Progenitor cell of endocrine pancreas (in vitro differentiated cells): ENCODE results near the gene STX7. TPM values are rescaled to one million over a fixed set of nuclear protein-coding genes. Genes with fewer than 3 reads are reported as not detected.

Source experiments
- DNase-seq: peaks from one replicate; pipeline ENCODE4 v3.0.0; 2021; ENCODE audit warnings: low spot score; ENCODE audit not compliant: unreplicated experiment
- H3K27ac Mint-ChIP-seq: 2 replicates; pipeline ENCODE4 v1.8.0; 2021; ENCODE audit warnings: mild to moderate bottlenecking, moderate library complexity, mixed read lengths
- H3K27me3 Mint-ChIP-seq: 2 replicates; pipeline ENCODE4 v1.8.0; 2021; ENCODE audit warnings: mixed read lengths
- H3K36me3 Mint-ChIP-seq: 2 replicates; pipeline ENCODE4 v1.8.0; 2022; ENCODE audit warnings: mixed read lengths; ENCODE audit not compliant: insufficient read depth
- H3K4me1 Mint-ChIP-seq: 2 replicates; pipeline ENCODE4 v1.8.0; 2021; ENCODE audit warnings: low read depth, mixed read lengths
- H3K4me3 Mint-ChIP-seq: 2 replicates; pipeline ENCODE4 v1.8.0; 2021; ENCODE audit warnings: low read depth, mild to moderate bottlenecking, moderate library complexity, mixed read lengths
- H3K9me3 Mint-ChIP-seq: 2 replicates; pipeline ENCODE4 v1.8.0; 2021; ENCODE audit warnings: low read depth, mixed read lengths
- total RNA-seq: library from RNA; stranded (reverse); gene quantifications from 2 replicates; pipeline ENCODE4 v1.2.1, GENCODE V29; 2021
- TF ChIP-seq, protein P1 (sequence below): fragments of 200-600 bp; sonication (generic); IDR thresholded peaks from one replicate; pipeline ENCODE4 v1.5.0; 2021; ENCODE audit warnings: antibody characterized with exemption, mild to moderate bottlenecking; ENCODE audit not compliant: unreplicated experiment

The STX7 gene
- total RNA-seq, 1 donor from 2014 or later = 40.5 TPM

GRCh38 chr6:132430110-132430509 is 82.8 kb downstream of the STX7 start:
- Mint-ChIP-seq H3K4me1 (no peaks in the 10 kb centered on the region), H3K4me3 (no peak overlapping the region), H3K9me3 (no peaks in the 10 kb centered on the region), H3K27ac (no peak overlapping the region), H3K27me3 (no peaks in the 10 kb centered on the region), H3K36me3 (no peaks in the 10 kb centered on the region)
- TF ChIP-seq, protein P1, sequence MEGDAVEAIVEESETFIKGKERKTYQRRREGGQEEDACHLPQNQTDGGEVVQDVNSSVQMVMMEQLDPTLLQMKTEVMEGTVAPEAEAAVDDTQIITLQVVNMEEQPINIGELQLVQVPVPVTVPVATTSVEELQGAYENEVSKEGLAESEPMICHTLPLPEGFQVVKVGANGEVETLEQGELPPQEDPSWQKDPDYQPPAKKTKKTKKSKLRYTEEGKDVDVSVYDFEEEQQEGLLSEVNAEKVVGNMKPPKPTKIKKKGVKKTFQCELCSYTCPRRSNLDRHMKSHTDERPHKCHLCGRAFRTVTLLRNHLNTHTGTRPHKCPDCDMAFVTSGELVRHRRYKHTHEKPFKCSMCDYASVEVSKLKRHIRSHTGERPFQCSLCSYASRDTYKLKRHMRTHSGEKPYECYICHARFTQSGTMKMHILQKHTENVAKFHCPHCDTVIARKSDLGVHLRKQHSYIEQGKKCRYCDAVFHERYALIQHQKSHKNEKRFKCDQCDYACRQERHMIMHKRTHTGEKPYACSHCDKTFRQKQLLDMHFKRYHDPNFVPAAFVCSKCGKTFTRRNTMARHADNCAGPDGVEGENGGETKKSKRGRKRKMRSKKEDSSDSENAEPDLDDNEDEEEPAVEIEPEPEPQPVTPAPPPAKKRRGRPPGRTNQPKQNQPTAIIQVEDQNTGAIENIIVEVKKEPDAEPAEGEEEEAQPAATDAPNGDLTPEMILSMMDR = no peak
- no peak for DNase-seq

DNA sequence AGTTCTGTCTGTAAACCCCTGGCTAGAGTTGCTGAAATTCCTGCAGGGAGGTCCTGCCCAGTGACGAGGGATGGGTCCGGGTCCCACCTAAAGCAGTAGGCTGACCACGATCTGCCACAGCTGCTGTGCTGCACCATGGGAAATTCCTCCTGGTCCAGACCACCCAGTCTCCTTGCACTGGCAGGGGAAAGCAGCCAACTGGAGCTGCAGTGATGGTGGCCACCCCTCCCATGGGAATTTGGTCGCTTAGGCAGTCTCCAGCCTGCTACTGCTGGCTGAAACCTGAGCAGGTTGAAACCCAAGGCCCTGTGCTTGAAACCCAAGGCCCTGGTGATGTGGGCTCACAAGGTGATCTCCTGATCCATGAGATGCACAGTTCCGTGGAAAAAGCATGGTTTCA is 87.7 kb downstream of the STX7 start:
- no peak overlapping the region for H3K4me3 Mint-ChIP-seq

GRCh38 chr6:132423839-132424238 is 89.1 kb downstream of the STX7 start:
- Mint-ChIP-seq H3K27ac (no peak overlapping the region), H3K27me3 (no peaks in the 10 kb centered on the region), H3K9me3 (peaks cover 29% of the 10 kb centered on the region), H3K36me3 (no peaks in the 10 kb centered on the region), H3K4me1 (no peaks in the 10 kb centered on the region), H3K4me3 (no peak overlapping the region)
- TF ChIP-seq, protein P1 = no peak
- DNase-seq = no peak

More for the DNA sequence above, 87.7 kb downstream of the STX7 start:
- no peak for DNase-seq
- no peaks in the 10 kb centered on the region for H3K4me1 Mint-ChIP-seq
- no peaks in the 10 kb centered on the region for H3K27me3 Mint-ChIP-seq
- peaks cover 29% of the 10 kb centered on the region for H3K9me3 Mint-ChIP-seq
- TF ChIP-seq, protein P1 = no peak
- H3K36me3 Mint-ChIP-seq = no peaks in the 10 kb centered on the region
- H3K27ac Mint-ChIP-seq = no peak overlapping the region

GRCh38 chr6:132418235-132418965 is 94.5 kb downstream of the STX7 start:
- peaks cover 4% of the 10 kb centered on the region for H3K4me1 Mint-ChIP-seq
- H3K27me3 Mint-ChIP-seq = no peaks in the 10 kb centered on the region
- no peak overlapping the region for H3K27ac Mint-ChIP-seq
- TF ChIP-seq, protein P1 = no peak
- no peak for DNase-seq
- no peaks in the 10 kb centered on the region for H3K36me3 Mint-ChIP-seq
- peaks cover 43% of the 10 kb centered on the region for H3K9me3 Mint-ChIP-seq
- no peak overlapping the region for H3K4me3 Mint-ChIP-seq

GRCh38 chr6:132414761-132415160 is 98.2 kb downstream of the STX7 start:
- no peak for DNase-seq
- TF ChIP-seq, protein P1 = no peak
- peaks cover 4% of the 10 kb centered on the region for H3K4me1 Mint-ChIP-seq
- no peak overlapping the region for H3K27ac Mint-ChIP-seq
- peaks cover 18% of the 10 kb centered on the region for H3K9me3 Mint-ChIP-seq
- H3K4me3 Mint-ChIP-seq = no peak overlapping the region
- H3K27me3 Mint-ChIP-seq = peaks cover 3% of the 10 kb centered on the region
- H3K36me3 Mint-ChIP-seq = no peaks in the 10 kb centered on the region
